Mesodermal cell (in vitro differentiated cells): ENCODE measurements around the gene TWIST2.

Experiments used
- H3K27ac ChIP-seq: 2 replicates; pipeline ENCODE4 v1.7.0; 2013; ENCODE audit warnings: mild to moderate bottlenecking, low read depth, low read length, moderate library complexity; ENCODE audit not compliant: severe bottlenecking
- H3K36me3 ChIP-seq: 2 replicates; pipeline ENCODE4 v1.7.1; 2013; ENCODE audit warnings: mild to moderate bottlenecking, low read length, moderate library complexity; ENCODE audit not compliant: control insufficient read depth, insufficient read depth
- H3K4me1 ChIP-seq: one replicate; pipeline ENCODE4 v1.7.1; 2013; ENCODE audit warnings: mild to moderate bottlenecking, low read length; ENCODE audit not compliant: insufficient read depth, control insufficient read depth, poor library complexity, severe bottlenecking
- H3K4me3 ChIP-seq: 2 replicates; pipeline ENCODE4 v1.7.0; 2013; ENCODE audit warnings: low read length, control low read depth, mild to moderate bottlenecking; ENCODE audit not compliant: insufficient read depth, poor library complexity, severe bottlenecking; ENCODE audit errors: extremely low read depth
- H3K9me3 ChIP-seq: 2 replicates; pipeline ENCODE4 v1.7.1; 2013; ENCODE audit warnings: mild to moderate bottlenecking, low read length, moderate library complexity; ENCODE audit not compliant: control insufficient read depth
- WGBS, 2 experiments: methylation state at CpG; one replicate each; pipeline ENCODE4 v1.1.5; 2013; ENCODE audit warnings: missing lambda C conversion rate in 2 of 2; ENCODE audit not compliant: insufficient coverage in 2 of 2; 5-methylcytosine and 5-hydroxymethylcytosine counted together

The TWIST2 gene

DNA sequence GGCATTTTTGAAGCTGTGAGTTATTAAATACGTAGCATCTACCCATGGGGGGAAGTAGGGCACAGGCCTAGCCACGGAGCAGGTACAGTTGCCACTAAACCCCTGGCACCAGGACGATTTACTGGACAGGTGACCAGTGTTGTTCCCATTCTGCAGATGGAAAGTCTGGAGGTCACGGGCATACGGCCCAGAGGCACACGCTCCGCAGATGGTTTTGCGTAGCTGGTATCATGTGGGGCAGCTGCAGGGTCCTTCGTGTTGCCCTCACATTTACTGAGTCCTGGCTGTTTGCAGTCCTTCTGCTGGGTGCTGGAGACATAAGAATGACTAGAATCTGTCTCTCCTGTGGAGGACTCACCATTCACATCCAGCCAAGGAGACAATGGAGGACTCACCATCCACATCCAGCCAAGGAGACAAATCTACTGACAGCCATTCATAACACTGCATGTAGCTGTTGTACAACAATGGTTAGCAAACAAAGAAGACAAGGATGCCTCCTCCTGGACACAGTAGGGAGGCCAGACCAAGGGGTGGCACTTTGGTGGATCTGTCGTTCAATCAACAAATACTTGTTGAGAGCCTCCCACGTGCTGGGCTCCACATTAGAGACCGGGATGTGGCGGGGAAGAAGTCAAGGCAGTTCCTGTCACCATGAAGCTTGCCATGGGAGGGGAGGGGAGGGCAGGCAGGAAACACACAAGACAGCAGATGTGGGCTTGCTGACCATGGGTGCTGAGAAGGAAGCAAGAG lies 24.9 kb downstream of the TWIST2 start:
- Histone ChIP-seq H3K4me3 (no peak overlapping the region), H3K36me3 (no peaks in the 10 kb centered on the region), H3K4me1 (peaks cover 5% of the 10 kb centered on the region), H3K27ac (no peak overlapping the region), H3K9me3 (no peaks in the 10 kb centered on the region)
- 90 to 91% methylated on average over 13 of the region's 13 CpGs for WGBS, 2 experiments

DNA sequence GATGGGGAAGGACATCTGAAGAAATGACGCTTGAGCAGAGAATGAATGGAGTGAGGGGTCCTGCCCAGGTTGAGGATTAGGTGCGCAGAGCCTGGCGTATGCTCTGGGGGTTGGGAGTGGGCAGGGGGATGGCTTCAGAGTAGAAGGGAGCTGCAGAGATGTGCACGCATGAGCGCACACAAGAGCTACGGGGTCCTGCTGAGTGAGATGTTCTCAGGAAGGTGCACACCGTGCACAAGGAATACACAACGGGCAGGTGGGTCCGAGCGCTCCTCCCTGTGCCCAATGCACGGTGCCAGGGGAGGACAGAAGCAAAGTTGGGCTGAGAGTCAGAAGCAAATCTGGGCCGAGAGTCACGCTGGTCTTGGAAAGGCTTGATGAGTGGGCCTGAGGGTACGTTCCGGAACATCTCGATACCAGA lies 25.5 kb downstream of the TWIST2 start:
- Histone ChIP-seq H3K4me1 (peaks cover 2% of the 10 kb centered on the region), H3K9me3 (no peaks in the 10 kb centered on the region), H3K27ac (no peak overlapping the region), H3K4me3 (no peak overlapping the region), H3K36me3 (no peaks in the 10 kb centered on the region)
- 95 to 97% methylated on average over 16 of the region's 16 CpGs for WGBS, 2 experiments

DNA sequence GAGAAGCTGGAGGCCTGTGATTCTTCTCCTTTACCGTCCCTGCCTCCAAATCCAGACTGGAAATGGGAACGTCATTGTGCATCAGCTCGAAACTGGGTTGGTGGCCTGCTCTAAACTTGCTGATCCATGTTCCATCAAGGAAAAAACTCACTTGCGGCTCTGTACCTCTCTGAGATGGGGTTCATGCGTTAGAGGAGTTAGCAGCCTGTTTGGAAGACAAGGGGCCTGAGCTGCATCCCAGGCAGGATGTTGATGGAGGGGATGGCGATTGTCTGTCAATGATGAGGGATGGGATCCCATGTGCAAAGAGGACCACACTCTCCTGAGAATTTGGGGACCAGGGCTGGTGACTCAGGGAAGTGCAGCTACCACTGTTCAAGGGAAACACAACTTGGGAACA lies 26.0 kb downstream of the TWIST2 start:
- 88 to 97% methylated on average over 4 to 6 of the region's 6 CpGs for WGBS, 2 experiments
- no peaks in the 10 kb centered on the region for H3K36me3 ChIP-seq
- no peaks in the 10 kb centered on the region for H3K4me1 ChIP-seq
- no peaks in the 10 kb centered on the region for H3K9me3 ChIP-seq
- H3K4me3 ChIP-seq = no peak overlapping the region
- H3K27ac ChIP-seq = no peak overlapping the region

DNA sequence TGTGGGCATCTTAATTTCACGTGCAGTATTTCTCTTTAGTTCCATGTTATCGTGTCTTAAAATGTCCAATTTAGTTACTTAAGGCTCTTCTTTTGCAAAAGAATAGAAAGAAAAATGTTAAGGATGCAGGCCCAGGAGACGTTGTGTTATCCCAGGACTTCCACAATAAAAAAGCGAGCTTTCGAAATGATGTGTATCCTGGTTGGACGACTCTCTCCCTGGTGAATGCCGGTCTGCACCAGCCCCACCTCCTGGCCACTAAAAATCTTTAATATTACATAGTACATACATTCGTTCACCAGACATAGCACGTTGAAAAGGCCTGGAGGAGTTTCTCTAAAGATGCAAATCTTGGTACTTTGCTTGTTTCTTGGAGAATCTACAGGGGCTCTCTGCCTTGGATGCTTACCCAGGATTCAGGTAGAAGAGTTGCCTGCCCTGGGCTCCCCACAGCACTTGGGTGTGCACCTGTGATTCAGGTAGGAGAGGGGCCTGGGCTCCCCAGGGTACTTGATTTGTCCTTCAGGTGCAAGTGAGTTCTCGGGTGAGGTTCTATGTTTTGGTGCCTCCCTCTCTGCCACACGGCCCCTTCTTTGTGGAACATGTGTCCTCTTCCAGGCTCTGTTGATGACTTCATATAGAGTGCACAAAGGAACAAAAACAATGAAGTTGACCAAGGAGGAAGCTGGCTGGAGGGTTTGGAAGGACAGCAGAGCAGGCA lies 26.6 kb downstream of the TWIST2 start:
- Histone ChIP-seq H3K27ac (no peak overlapping the region), H3K4me3 (no peak overlapping the region), H3K36me3 (no peaks in the 10 kb centered on the region), H3K4me1 (no peaks in the 10 kb centered on the region), H3K9me3 (no peaks in the 10 kb centered on the region)
- 87 to 91% methylated on average over 4 to 8 of the region's 11 CpGs for WGBS, 2 experiments

DNA sequence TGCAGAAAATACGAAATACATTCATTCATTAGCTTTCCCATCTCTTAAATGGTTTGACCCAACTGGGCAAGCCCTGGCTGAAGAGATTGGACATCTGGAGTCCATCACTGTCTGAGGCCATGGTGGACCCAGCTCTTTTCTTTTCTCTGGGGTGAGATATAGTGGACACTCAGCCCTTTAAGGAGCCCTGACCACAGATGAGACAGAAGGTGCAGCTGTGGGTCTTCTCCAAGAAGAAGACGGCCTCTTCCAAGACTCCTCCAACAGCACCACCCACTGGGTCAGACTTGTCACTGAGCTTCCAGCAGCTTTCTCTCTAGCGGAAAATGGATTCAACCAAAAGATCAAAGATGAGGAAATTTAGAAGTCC lies 27.2 kb downstream of the TWIST2 start:
- Histone ChIP-seq H3K27ac (no peak overlapping the region), H3K4me1 (no peaks in the 10 kb centered on the region), H3K36me3 (no peaks in the 10 kb centered on the region), H3K9me3 (no peaks in the 10 kb centered on the region), H3K4me3 (no peak overlapping the region)
- 92 to 94% methylated on average over 2 of the region's 3 CpGs for WGBS, 2 experiments

DNA sequence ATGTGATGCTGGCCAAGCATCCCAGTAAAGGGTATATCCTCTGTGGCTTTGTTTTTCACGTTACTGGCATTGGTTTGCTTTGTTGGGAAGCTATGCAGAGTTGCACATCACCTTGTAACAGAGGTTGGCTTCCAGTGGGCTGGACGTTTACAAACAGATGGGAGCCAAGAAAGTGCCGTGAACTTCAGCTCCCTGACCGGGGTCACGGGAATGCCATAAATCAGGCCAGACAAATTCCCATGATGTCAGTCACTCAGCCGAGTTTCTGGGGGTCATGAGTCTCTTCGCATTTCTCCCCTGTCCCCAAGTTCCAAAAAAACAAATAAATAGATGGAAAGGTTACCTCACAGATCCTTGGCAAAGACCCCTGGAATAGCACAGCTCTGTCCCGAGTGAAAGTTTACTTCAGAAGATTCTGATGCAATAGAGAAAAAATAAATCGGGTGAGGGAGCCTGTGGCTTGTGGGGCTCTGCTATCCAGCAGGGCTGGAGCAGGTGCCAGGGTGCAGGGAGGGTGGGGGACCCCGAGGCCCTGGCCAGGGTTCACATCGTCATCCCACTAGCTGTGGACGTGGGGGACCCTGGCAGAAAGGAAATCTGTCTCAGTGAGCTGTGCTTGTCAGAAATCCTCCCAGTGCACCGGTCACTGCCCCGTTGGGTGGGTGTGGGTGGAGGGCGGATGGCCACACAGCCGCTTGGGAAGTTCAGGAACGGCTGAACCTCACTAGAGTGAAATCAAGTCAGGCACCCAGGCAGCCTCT lies 27.8 kb downstream of the TWIST2 start:
- 85 to 87% methylated on average over 13 to 16 of the region's 17 CpGs for WGBS, 2 experiments
- Histone ChIP-seq H3K27ac (no peak overlapping the region), H3K4me1 (no peaks in the 10 kb centered on the region), H3K9me3 (no peaks in the 10 kb centered on the region), H3K36me3 (no peaks in the 10 kb centered on the region), H3K4me3 (no peak overlapping the region)

DNA sequence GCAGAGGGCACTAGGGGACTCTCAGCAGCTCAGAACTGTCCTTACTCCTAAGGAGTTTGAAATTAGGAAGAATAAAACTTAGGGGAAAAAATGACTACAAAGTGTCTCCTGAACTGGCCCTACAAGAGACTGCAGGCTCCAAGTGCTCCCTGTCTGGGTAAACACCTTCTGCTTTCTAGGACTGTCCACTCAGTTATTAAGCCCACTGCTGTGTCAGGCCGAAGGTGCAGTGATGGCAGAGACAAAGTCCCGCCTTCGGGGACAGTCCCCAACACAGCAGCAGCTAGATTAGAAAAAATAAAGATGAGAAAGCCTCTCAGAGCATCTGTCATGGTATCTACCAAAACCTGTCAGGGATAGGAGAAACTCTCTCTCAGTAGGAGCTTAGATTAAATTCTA lies 28.3 kb downstream of the TWIST2 start:
- Histone ChIP-seq H3K27ac (no peak overlapping the region), H3K9me3 (no peaks in the 10 kb centered on the region), H3K36me3 (no peaks in the 10 kb centered on the region), H3K4me1 (no peaks in the 10 kb centered on the region), H3K4me3 (no peak overlapping the region)
- 96% methylated on average over 3 of the region's 3 CpGs; no CpG with 5 or more reads in 1 of the 2 experiments for WGBS, 2 experiments

DNA sequence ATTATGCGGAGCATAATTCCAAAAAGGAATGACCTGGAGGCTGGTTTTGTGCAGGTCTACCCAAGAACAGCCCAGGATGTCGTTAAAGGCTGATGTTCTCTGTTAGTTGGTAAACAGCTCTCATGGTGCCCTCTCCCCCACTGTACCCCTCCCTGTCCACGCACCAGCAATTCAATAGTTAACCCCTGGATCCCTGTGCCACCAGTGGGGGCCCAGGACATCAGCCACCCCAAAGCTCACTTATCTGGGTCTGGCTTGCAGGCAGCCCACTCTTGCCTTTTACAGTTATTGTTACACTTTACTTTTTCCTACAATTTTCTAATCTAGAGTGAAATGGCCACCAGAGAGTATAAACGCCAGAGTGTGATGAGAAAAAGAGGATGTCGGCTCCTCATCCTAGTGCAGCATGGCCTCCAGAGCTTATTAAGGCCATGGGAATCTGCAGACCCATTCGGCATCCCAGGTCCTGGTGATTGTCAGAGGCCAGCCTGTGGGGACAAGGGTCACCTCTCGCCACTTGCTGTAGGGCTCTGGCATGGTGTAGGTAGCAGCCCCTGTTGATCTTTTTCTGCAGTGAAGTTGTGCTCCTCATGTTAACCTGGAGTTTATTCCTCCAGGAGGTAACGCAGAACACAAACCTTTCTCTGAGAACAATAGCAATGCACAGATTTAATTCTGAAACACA lies 30.3 kb downstream of the TWIST2 start:
- 84 to 92% methylated on average over 5 to 8 of the region's 8 CpGs for WGBS, 2 experiments
- H3K27ac ChIP-seq = no peak overlapping the region
- H3K9me3 ChIP-seq = no peaks in the 10 kb centered on the region

GRCh38 chr2:238879043-238879442 lies 31.2 kb downstream of the TWIST2 start:
- no peaks in the 10 kb centered on the region for H3K36me3 ChIP-seq
- no peaks in the 10 kb centered on the region for H3K9me3 ChIP-seq
- WGBS, 2 experiments = 80 to 85% methylated on average over 6 of the region's 6 CpGs
- H3K4me3 ChIP-seq = no peak overlapping the region
- no peaks in the 10 kb centered on the region for H3K4me1 ChIP-seq
- no peak overlapping the region for H3K27ac ChIP-seq

More for the DNA sequence above, 30.3 kb downstream of the TWIST2 start:
- no peak overlapping the region for H3K4me3 ChIP-seq
- no peaks in the 10 kb centered on the region for H3K4me1 ChIP-seq
- H3K36me3 ChIP-seq = no peaks in the 10 kb centered on the region

- Histone ChIP-seq H3K9me3 (no peaks in the 10 kb centered on the region), H3K27ac (no peak overlapping the region), H3K4me3 (no peak overlapping the region), H3K36me3 (no peaks in the 10 kb centered on the region), H3K4me1 (no peaks in the 10 kb centered on the region)
- 94 to 100% methylated on average over 4 of the region's 4 CpGs for WGBS, 2 experiments
Observed at GRCh38 chr2:238879621-238880377, 31.9 kb downstream of the TWIST2 start.
